Neural crest cell (in vitro differentiated cells): Measurements from ENCODE around the gene MYO1E. TPM values are rescaled to one million over a fixed set of nuclear protein-coding genes. Genes with fewer than 3 reads are reported as not detected.
"Not testable (repeated sequence)": the region's sequence is repeated elsewhere in the genome, so short reads cannot be mapped to it uniquely, and the experiment has no call there.

Source experiments
- DNase-seq: peaks from one replicate; pipeline ENCODE4 v3.0.0; 2021; ENCODE audit warnings: low read depth, mixed read lengths, low spot score
- H3K27ac Mint-ChIP-seq: one replicate; pipeline ENCODE4 v1.8.0; 2021; ENCODE audit warnings: mild to moderate bottlenecking, mixed read lengths; ENCODE audit not compliant: unreplicated experiment
- H3K27me3 Mint-ChIP-seq: 2 replicates; pipeline ENCODE4 v1.8.0; 2021; ENCODE audit warnings: low read depth, mild to moderate bottlenecking, mixed read lengths
- H3K36me3 Mint-ChIP-seq: 2 replicates; pipeline ENCODE4 v1.8.0; 2021; ENCODE audit warnings: low read depth, mild to moderate bottlenecking, mixed read lengths
- H3K4me1 Mint-ChIP-seq: 2 replicates; pipeline ENCODE4 v1.8.0; 2021; ENCODE audit warnings: mixed read lengths
- H3K4me3 Mint-ChIP-seq: one replicate; pipeline ENCODE4 v1.8.0; 2021; ENCODE audit warnings: mild to moderate bottlenecking, mixed read lengths
- H3K9me3 Mint-ChIP-seq: 2 replicates; pipeline ENCODE4 v1.8.0; 2021; ENCODE audit warnings: mixed read lengths
- CTCF ChIP-seq: fragments of 200-600 bp; sonication (generic); conservative IDR thresholded peaks from 2 replicates; pipeline ENCODE4 v1.5.0; 2021; ENCODE audit warnings: antibody characterized with exemption, mild to moderate bottlenecking
- total RNA-seq: library from RNA; stranded (reverse); gene quantifications from 2 replicates; pipeline ENCODE4 v1.2.1, GENCODE V29; 2021

The MYO1E gene
- total RNA-seq, 1 donor from 2014 or later = 34.5 TPM

DNA sequence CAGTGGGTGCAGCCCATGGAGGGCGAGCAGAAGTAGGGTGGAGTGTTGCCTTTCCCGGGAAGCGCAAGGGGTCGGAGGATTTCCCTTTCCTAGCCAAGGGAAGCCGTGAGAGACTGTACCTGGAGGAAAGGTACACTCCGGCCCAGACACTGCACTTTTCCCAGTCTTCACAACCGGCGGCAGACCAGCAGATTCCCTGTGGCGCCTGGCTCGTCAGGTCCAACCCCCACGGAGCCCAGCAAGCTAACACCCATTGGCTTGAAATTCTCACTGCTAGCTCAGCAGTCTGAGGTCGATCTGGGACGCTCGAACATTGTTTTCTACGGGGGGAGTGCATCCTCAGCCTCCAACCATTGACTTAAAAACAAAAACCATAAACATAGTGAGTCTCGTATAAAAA, 241.2 kb downstream of the MYO1E start:
- no peaks in the 10 kb centered on the region for H3K27me3 Mint-ChIP-seq
- peaks cover 21% of the 10 kb centered on the region for H3K9me3 Mint-ChIP-seq
- no peak for DNase-seq
- peaks cover 58% of the 10 kb centered on the region for H3K36me3 Mint-ChIP-seq
- no peak overlapping the region for H3K27ac Mint-ChIP-seq
- no peaks in the 10 kb centered on the region for H3K4me1 Mint-ChIP-seq
- H3K4me3 Mint-ChIP-seq = no peak overlapping the region
- TF ChIP-seq CTCF = no peak

DNA sequence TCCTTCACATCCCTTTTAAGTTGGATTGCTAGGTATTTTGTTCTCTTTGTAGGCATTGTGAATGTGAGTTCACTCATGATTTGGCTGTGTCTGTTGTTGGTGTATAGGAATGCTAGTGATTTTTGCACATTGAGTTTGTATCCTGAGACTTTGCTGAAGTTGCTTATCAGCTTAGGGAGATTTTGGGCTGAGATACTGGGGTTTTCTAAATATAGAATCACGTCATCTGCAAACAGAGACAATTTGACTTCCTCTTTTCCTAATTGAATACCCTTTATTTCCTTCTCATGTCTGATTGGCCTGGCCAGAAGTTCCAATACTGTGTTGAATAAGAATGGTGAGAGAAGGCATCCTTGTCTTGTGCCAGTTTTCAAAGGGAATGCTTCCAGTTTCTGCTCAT, 245.4 kb downstream of the MYO1E start:
- H3K4me1 Mint-ChIP-seq, H3K27ac Mint-ChIP-seq, DNase-seq, H3K27me3 Mint-ChIP-seq, H3K4me3 Mint-ChIP-seq: not testable (repeated sequence)
- Mint-ChIP-seq H3K9me3 (peaks cover 25% of the 10 kb centered on the region), H3K36me3 (peaks cover 84% of the 10 kb centered on the region)

GRCh38 chr15:59125683-59126082, 247.0 kb downstream of the MYO1E start:
- not testable (repeated sequence) for DNase-seq, H3K27ac Mint-ChIP-seq, H3K27me3 Mint-ChIP-seq, H3K4me1 Mint-ChIP-seq, H3K4me3 Mint-ChIP-seq
- Mint-ChIP-seq H3K9me3 (peaks cover 25% of the 10 kb centered on the region), H3K36me3 (peaks cover 78% of the 10 kb centered on the region)

DNA sequence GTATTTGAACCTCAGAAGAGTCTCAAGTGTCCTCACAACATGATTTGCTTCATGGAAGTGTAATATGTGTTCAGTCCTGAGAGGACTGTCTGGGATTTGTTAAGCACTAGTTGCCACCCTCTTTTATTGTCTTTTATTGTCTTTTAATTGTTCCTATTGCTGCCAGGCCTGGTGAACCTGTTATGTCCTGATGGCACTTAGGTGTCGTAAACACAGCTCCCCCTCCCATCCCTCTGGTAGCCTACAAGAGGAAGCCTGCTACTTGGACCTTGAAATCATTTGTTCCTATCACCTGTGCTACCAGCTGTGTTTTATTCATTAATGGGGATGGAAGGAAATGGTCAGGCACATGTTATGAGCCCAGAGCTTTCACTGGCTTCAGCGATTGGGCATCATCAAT, 248.4 kb downstream of the MYO1E start:
- Mint-ChIP-seq H3K36me3 (peaks cover 68% of the 10 kb centered on the region), H3K4me3 (no peak overlapping the region), H3K4me1 (no peaks in the 10 kb centered on the region), H3K9me3 (peaks cover 14% of the 10 kb centered on the region), H3K27me3 (no peaks in the 10 kb centered on the region), H3K27ac (no peak overlapping the region)
- no peak for TF ChIP-seq CTCF
- no peak for DNase-seq

DNA sequence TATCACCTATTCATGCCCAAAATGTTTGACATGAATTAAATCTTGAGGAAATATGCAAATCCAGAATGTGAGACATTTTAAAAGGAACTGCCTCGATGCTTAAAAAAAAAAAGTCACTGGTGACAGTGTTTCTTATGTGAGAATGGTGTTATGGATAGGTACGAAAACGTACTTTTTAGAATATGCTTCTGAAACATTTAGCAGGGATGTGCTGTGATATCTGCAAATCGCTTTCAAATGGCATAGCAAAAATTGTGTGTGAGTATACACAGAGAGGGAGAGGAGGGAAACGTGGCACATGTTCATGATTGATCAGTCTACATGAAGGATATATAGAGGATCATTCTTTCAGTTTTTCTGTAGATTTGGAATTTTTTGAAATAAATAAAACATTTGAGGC, 251.7 kb downstream of the MYO1E start:
- Mint-ChIP-seq H3K27me3 (no peaks in the 10 kb centered on the region), H3K4me3 (no peak overlapping the region), H3K27ac (no peak overlapping the region), H3K9me3 (peaks cover under 1% of the 10 kb centered on the region), H3K4me1 (no peaks in the 10 kb centered on the region), H3K36me3 (peaks cover 45% of the 10 kb centered on the region)
- DNase-seq = no peak
- TF ChIP-seq CTCF = no peak

GRCh38 chr15:59119625-59120024, 253.0 kb downstream of the MYO1E start:
- H3K9me3 Mint-ChIP-seq = no peaks in the 10 kb centered on the region
- H3K4me1 Mint-ChIP-seq = no peaks in the 10 kb centered on the region
- H3K27ac Mint-ChIP-seq = no peak overlapping the region
- H3K27me3 Mint-ChIP-seq = no peaks in the 10 kb centered on the region
- H3K4me3 Mint-ChIP-seq = no peak overlapping the region
- peaks cover 35% of the 10 kb centered on the region for H3K36me3 Mint-ChIP-seq
- DNase-seq = no peak
- no peak for TF ChIP-seq CTCF

DNA sequence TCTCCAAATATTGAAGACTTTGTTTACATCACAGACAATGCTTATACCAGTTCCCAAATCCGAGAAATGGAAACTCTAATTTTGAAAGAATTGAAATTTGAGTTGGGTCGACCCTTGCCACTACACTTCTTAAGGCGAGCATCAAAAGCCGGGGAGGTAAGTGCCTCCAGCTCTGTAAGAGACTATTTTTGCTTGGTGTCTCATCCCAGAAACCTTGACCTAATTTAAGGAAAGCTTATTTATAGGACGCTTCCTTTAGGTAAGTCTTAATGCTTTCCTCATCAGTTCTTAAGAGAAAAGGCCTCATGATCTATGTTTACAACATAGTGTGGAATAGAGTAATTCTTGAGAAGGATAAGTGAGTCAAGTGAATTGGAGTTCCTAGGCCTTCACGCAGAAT, 255.9 kb downstream of the MYO1E start:
- H3K4me3 Mint-ChIP-seq = no peak overlapping the region
- no peak overlapping the region for H3K27ac Mint-ChIP-seq
- no peak for TF ChIP-seq CTCF
- H3K36me3 Mint-ChIP-seq = peaks cover 26% of the 10 kb centered on the region
- H3K27me3 Mint-ChIP-seq = no peaks in the 10 kb centered on the region
- no peak for DNase-seq
- no peaks in the 10 kb centered on the region for H3K9me3 Mint-ChIP-seq
- H3K4me1 Mint-ChIP-seq = no peaks in the 10 kb centered on the region
